Measurements from ENCODE around the gene HPN.
"Not testable (repeated sequence)": the region's sequence is repeated elsewhere in the genome, so short reads cannot be mapped to it uniquely, and the experiment has no call there.

The HPN gene

DNA sequence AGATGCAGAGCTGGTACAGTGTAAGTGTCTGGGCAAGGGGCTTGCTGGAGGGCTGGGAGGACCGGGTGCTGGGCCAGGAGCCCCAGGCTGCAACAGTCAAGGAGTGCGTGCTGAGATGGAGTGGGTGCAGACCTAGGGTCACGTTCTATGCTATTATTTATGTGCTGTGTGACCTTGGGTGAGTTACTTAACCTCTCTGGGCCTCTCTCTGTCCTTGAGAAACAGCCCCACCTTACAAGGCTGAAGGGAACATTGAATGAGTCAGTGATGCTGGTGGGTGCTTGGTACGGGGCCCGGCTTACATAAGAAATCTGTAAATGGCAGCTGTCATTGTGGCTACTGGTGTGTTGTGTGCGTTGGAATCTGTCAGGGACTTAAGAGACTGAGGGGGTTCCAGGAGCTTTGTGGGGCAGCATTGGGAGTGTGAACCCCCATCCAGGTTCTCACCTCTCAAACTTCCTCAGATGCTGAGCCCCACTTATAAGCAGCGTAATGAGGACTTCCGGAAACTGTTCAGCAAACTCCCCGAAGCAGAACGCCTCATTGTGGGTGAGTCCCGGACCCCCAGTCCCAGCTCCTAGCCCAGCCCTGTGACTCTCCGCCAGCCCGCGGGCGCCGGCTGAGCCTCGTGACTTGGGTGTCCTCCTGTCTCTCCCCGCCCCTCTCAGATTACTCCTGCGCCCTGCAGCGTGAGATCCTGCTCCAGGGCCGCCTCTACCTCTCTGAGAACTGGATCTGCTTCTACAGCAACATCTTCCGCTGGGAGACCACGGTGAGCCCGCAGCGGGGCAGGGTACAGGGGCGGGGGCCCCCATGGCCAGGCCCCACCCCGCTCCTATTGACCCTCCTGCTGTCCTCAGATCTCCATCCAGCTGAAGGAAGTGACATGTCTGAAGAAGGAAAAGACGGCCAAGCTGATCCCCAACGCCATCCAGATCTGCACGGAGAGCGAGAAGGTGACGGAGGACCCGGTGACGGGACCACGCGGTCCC lies 31.8 kb upstream of the HPN start:
- DNase-seq (ENCODE audit: low read depth), result no peak

- DNase-seq (ENCODE audit: low read depth), result no peak
These were observed 30.3 kb upstream of the HPN start for GRCh38 chr19:35011091-35011689.

DNA sequence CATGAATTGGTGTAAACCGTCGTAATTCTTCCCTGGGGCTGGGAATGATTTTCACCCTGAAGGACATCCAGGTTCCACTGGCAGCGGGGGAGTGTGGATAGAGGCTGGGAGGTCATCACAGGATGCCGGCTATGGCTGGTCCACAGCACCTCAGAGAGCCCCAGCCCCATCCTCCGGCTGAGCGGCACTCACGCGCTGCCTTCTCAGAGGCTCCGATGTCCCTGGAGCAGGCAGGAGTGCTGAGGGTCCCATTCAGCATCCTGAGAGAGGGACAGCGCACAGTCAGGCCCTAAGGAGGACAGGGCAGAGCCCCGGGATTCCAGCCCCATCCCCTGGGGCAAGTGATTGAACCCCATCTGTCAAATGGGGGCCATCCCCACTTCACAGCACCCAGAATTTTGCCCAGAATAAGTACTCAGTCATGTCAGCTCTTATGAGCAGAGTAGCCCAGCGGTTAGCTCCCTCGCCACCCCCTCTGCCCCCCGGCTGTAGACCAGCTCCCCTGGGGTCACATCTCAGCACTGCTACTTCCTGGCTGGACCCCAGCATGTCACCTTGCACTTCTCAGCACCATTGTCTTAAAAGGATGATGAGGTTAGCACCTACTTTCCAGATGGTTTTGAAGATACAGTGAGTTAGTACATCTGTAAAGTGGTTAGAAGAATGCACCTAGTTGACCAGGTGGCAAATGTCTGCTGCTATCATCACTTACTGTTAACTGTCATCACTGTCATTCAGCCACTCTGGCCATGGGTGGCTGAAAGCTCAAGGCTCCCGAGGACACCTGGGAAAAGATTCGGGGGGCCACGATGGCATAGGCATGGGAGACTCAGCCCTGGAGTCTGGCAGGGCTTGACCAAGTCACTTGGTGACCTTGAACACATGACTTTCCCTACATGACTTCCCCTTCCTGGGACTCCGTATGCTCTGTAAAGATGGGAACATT lies 29.5 kb upstream of the HPN start:
- DNase-seq (ENCODE audit: low read depth), result no peak

- no peak for DNase-seq (ENCODE audit: low read depth)
These were observed 28.3 kb upstream of the HPN start for GRCh38 chr19:35013041-35013819.

- no peak for DNase-seq (ENCODE audit: low read depth)
These were observed 27.4 kb upstream of the HPN start for GRCh38 chr19:35013820-35014754.

DNA sequence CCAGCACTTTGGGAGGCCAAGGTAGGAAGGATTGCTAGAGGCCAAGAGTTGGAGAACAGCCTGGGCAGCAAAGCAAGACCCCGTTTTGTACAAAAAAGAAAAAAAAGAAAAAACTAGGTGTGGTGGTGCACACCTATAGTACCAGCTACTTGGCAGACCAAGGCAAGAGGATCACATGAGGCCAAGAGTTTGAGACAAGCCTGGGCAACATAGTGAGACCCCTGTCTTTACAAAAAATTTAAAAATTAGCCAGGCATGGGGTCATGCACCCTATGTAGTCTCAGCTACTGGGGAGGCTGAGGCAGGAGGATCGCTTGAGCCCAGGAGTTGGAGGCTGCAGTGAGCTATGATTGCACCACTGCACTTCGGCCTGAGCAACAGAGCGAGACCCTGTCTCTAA lies 26.7 kb upstream of the HPN start:
- DNase-seq (ENCODE audit: low read depth), result not testable (repeated sequence)

DNA sequence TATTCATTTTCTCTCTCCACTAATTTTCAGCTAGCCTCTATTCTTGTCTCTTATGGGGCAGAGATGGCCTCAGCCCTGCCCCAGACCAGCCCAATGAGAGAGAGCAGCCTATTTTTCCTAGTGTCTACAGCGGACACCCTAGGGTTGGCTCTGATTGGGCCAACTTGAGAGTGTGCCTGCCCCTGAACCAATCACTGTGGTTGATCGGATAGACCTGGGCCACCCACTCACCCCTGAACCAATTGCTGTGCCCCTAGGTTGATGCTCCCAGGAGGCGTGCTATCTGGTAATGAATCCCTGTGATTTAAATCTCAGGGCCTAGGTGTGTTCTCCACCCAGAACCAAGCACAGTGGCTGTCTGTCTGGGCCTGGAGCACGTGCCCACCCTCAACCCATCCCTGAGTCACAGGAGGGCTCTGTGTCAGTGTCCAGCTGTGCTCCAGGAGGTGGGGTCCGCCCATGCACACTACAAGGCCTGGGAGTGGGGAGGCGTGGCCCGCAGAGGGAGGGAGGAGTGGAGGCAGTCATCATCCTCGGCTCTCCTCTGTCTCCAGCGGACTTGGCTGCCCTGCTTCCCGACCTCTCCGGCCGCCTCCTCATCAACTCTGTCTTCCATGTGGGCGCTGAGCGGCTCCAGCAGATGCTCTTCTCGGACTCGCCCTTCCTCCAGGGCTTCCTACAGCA lies 26.1 kb upstream of the HPN start:
- DNase-seq (ENCODE audit: low read depth), result no peak

- DNase-seq (ENCODE audit: low read depth), result no peak
These were observed 25.6 kb upstream of the HPN start for GRCh38 chr19:35015954-35016351.

DNA sequence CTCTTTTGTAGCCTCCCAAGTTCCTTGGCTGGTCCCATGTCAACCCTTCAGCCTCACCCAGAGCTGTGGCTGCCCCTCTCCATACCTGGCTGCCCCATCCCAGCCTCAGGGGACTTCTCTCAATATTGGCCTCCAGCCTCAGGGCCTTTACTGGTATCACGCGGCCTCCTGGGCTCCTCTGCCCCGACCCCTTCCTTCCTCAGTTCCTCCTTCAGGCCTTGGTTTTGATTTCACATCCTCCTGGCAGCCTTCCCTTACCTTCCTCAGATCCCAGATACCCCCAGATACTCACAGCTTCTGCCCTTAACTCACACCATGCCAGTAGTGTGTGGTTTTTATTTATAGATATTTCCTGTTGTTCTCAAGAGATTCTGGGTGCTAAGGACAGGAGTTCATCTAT lies 24.0 kb upstream of the HPN start:
- no peak for DNase-seq (ENCODE audit: low read depth)

GRCh38 chr19:35018379-35018778 lies 23.1 kb upstream of the HPN start:
- DNase-seq (ENCODE audit: low read depth), result no peak

DNA sequence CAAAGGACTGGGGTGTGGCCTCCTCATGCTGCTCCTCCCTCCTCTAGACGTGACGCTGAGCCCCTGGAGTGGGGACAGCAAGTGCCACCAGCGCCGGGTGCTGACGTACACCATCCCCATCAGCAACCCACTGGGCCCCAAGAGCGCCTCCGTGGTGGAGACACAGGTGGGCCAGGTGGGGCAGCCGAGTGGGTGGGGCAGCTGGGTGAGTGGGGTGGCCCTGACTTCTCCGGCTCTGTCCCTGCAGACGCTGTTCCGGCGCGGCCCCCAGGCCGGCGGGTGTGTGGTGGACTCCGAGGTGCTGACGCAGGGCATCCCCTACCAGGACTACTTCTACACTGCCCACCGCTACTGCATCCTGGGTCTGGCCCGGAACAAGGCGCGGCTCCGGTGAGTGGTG lies 22.4 kb upstream of the HPN start:
- DNase-seq (ENCODE audit: low read depth), result no peak

GRCh38 chr19:35021016-35021415 lies 20.5 kb upstream of the HPN start:
- no peak for DNase-seq (ENCODE audit: low read depth)

GRCh38 chr19:35021596-35021995 lies 19.9 kb upstream of the HPN start:
- DNase-seq (ENCODE audit: low read depth), result no peak

GRCh38 chr19:35022460-35022859 lies 19.1 kb upstream of the HPN start:
- DNase-seq (ENCODE audit: low read depth), result no peak

GRCh38 chr19:35023428-35023827 lies 18.1 kb upstream of the HPN start:
- DNase-seq (ENCODE audit: low read depth), result no peak

GRCh38 chr19:35024095-35024494 lies 17.4 kb upstream of the HPN start:
- DNase-seq (ENCODE audit: low read depth), result no peak

DNA sequence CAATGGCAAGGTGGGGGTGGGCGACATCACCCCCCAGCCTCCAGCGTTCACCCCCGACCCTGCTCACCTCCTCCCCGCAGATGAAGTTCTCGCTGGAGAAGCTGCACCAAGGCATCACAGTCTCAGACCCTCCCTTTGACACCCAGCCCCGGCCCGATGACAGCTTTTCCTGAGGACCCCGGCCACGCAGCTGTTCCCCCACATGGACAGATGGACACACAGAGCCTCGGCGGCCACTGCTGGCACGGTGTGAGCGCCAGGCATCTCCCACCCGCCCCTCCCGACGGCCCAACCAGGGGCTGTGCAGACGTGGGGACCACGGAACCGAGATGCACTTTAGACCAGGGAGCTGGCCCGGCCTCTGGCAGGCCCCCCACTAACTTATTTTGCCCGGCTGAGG lies 15.6 kb upstream of the HPN start:
- DNase-seq (ENCODE audit: low read depth), result no peak

- DNase-seq (ENCODE audit: low read depth), result no peak
These were observed 15.1 kb upstream of the HPN start for GRCh38 chr19:35026418-35026817.

DNA sequence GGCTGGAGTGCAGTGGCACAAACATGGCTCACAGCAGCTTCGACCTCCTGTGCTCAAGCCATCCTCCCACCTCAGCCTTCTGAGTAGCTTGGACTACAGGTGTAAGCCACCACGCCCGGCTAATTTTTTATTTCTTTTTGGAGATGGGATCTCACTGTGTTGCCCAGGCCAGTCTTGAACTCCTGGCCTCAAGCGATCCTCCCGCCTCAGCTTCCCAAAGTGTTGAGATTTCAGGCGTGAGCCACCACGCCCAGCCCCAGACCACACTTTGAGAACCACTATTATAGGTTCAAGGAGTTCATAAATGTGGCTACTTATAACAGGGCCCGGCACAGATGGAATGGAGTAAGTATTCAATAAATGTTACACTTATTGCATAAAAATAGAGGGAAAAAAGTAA lies 14.5 kb upstream of the HPN start:
- no peak for DNase-seq (ENCODE audit: low read depth)
